H1 (cell line): ENCODE measurements around the gene ZKSCAN1. TPM values are rescaled to one million over a fixed set of nuclear protein-coding genes. Genes with fewer than 3 reads are reported as not detected.
A peak's percentile ranks its signal among the peaks of the same experiment; 100 is the strongest.

ENCODE experiments used
- CTCF ChIA-PET: fragments of 300-600 bp; sonication (Branson Sonifier 250); formaldehyde crosslinking; loops from one replicate; lab custom pipeline; 2021; ENCODE audit not compliant: partially characterized antibody; lab: Charles Lee
- POLR2A ChIA-PET: fragments of 300-600 bp; sonication (Branson Sonifier 250); formaldehyde crosslinking; loops from one replicate; lab custom pipeline; 2021; ENCODE audit warnings: inconsistent platforms; ENCODE audit not compliant: partially characterized antibody; lab: Charles Lee
- DNase-seq, 2 experiments: peaks; one replicate each; pipeline versions ENCODE4 v3.0.0 to v3.0.0-alpha.2; 2010 to 2022; ENCODE audit warnings: low spot score in 2 of 2, low read depth in 1 of 2, mixed read lengths in 1 of 2
- FAIRE-seq: peaks from 2 replicates; lab custom pipeline; 2011; peaks lifted over from hg19 to GRCh38; lab: Jason Lieb, UNC
- H2AFZ ChIP-seq: 2 replicates; pipeline ENCODE4 v1.8.1; 2012; ENCODE audit warnings: low read length, inconsistent platforms
- H2AK5ac ChIP-seq: 2 replicates; pipeline ENCODE4 v1.6.1; 2013; ENCODE audit warnings: low read depth, low read length
- H2BK120ac ChIP-seq: replicated peaks from 2 replicates; pipeline ENCODE3; 2013; ENCODE audit warnings: low read depth, low read length, inconsistent platforms
- H2BK12ac ChIP-seq: 2 replicates; pipeline ENCODE4 v1.6.1; 2013; ENCODE audit warnings: low read depth, low read length
- H2BK15ac ChIP-seq: 2 replicates; pipeline ENCODE4 v1.6.1; 2013; ENCODE audit warnings: low read length
- H2BK20ac ChIP-seq: 2 replicates; pipeline ENCODE4 v1.6.1; 2013; ENCODE audit warnings: low read length
- H2BK5ac ChIP-seq: 2 replicates; pipeline ENCODE4 v1.6.1; 2013; ENCODE audit warnings: low read depth, low read length
- H3K14ac ChIP-seq: 2 replicates; pipeline ENCODE4 v1.6.1; 2013; ENCODE audit warnings: inconsistent platforms; ENCODE audit not compliant: insufficient read length
- H3K18ac ChIP-seq: 2 replicates; pipeline ENCODE4 v1.6.1; 2013; ENCODE audit warnings: low read length; ENCODE audit errors: extremely low read depth
- H3K23ac ChIP-seq: 2 replicates; pipeline ENCODE4 v1.6.1; 2013; ENCODE audit warnings: inconsistent platforms; ENCODE audit not compliant: insufficient read length
- H3K23me2 ChIP-seq: 2 replicates; pipeline ENCODE4 v1.6.1; 2013; ENCODE audit warnings: low read depth, low read length
- H3K27ac ChIP-seq: 2 replicates; pipeline ENCODE4 v1.6.1; 2011; ENCODE audit warnings: low read depth, low read length, inconsistent platforms
- H3K27me3 ChIP-seq, 4 experiments: replicated peaks in 1 of 4; 1 replicate in 1 of 4; 2 replicates in 3 of 4; pipeline versions ENCODE4 v1.6.1 to v1.8.1; 2011 to 2013; ENCODE audit warnings: low read length in 3 of 4, mild to moderate bottlenecking in 3 of 4, inconsistent platforms in 2 of 4, mixed read lengths in 2 of 4, moderate library complexity in 1 of 4; ENCODE audit not compliant: control insufficient read depth in 3 of 4, insufficient read depth in 3 of 4; ENCODE audit errors: extremely low read depth in 1 of 4
- H3K36me3 ChIP-seq, 4 experiments: 2 replicates each; pipeline versions ENCODE4 v1.6.1 to v1.8.1; 2011 to 2013; ENCODE audit warnings: mild to moderate bottlenecking in 4 of 4, low read length in 3 of 4, moderate library complexity in 2 of 4, control low read depth in 1 of 4, inconsistent platforms in 1 of 4; ENCODE audit not compliant: insufficient read depth in 4 of 4, control insufficient read depth in 2 of 4
- H3K4ac ChIP-seq: replicated peaks from 2 replicates; pipeline ENCODE3; 2013; ENCODE audit warnings: low read length, low read depth, mixed read lengths, inconsistent platforms; ENCODE audit not compliant: insufficient read length
- H3K4me1 ChIP-seq, 4 experiments: replicated peaks in 1 of 4; 1 replicate in 1 of 4; 2 replicates in 3 of 4; pipeline versions ENCODE4 v1.6.1 to v1.8.1; 2011 to 2013; ENCODE audit warnings: low read length in 3 of 4, inconsistent platforms in 2 of 4, mixed read lengths in 1 of 4; ENCODE audit not compliant: insufficient read depth in 4 of 4, control insufficient read depth in 3 of 4
- H3K4me2 ChIP-seq, 2 experiments: 2 replicates each; pipeline versions ENCODE4 v1.6.1 to v1.8.1; 2011 to 2013; ENCODE audit warnings: low read depth in 2 of 2, low read length in 2 of 2, control low read depth in 1 of 2, inconsistent platforms in 1 of 2, mild to moderate bottlenecking in 1 of 2; ENCODE audit not compliant: insufficient read depth in 1 of 2
- H3K4me3 ChIP-seq, 4 experiments: fragments of 200-600, 300-600 bp in 1 of 4; sonication (generic), shearing (Covaris generic), sonication (Bioruptor Twin) in 1 of 4; 2 replicates each; pipeline versions ENCODE4 v1.5.1 to v1.8.1; 2011 to 2016; ENCODE audit warnings: low read length in 4 of 4, low read depth in 3 of 4, control low read depth in 2 of 4, inconsistent platforms in 2 of 4, mild to moderate bottlenecking in 2 of 4, mixed read lengths in 1 of 4, moderate library complexity in 1 of 4; ENCODE audit not compliant: insufficient read depth in 2 of 4; ENCODE audit errors: extremely low read depth in 1 of 4
- H3K56ac ChIP-seq: replicated peaks from 2 replicates; pipeline ENCODE3; 2013; ENCODE audit warnings: low read depth, mild to moderate bottlenecking, mixed read lengths, low read length, inconsistent platforms; ENCODE audit not compliant: insufficient read length
- H3K79me1 ChIP-seq: 2 replicates; pipeline ENCODE4 v1.6.1; 2013; ENCODE audit warnings: low read depth, low read length, control low read depth
- H3K79me2 ChIP-seq, 2 experiments: 2 replicates each; pipeline versions ENCODE4 v1.6.1 to v1.8.1; 2012 to 2013; ENCODE audit warnings: low read length in 2 of 2, mild to moderate bottlenecking in 2 of 2, inconsistent platforms in 1 of 2; ENCODE audit not compliant: insufficient read depth in 2 of 2, control insufficient read depth in 1 of 2
- H3K9ac ChIP-seq, 4 experiments: replicated peaks in 1 of 4; 1 replicate in 1 of 4; 2 replicates in 3 of 4; pipeline versions ENCODE4 v1.6.1 to v1.8.1; 2011 to 2013; ENCODE audit warnings: low read depth in 3 of 4, low read length in 3 of 4, control low read depth in 2 of 4, mild to moderate bottlenecking in 2 of 4, moderate library complexity in 2 of 4, inconsistent platforms in 1 of 4; ENCODE audit errors: extremely low read depth in 1 of 4
- H3K9me3 ChIP-seq, 2 experiments: 2 replicates each; pipeline versions ENCODE4 v1.6.1 to v1.8.1; 2012 to 2013; ENCODE audit warnings: mild to moderate bottlenecking in 2 of 2, moderate library complexity in 2 of 2, control low read depth in 1 of 2, inconsistent platforms in 1 of 2, low read depth in 1 of 2, low read length in 1 of 2, mixed read lengths in 1 of 2; ENCODE audit not compliant: insufficient read depth in 2 of 2
- H4K20me1 ChIP-seq, 2 experiments: replicated peaks in 1 of 2; 2 replicates each; pipeline versions ENCODE3 to v1.8.1; 2011 to 2013; ENCODE audit warnings: inconsistent platforms in 2 of 2, low read length in 2 of 2, mild to moderate bottlenecking in 1 of 2; ENCODE audit not compliant: insufficient read depth in 2 of 2, control insufficient read depth in 1 of 2
- H4K5ac ChIP-seq: 2 replicates; pipeline ENCODE4 v1.6.1; 2013; ENCODE audit warnings: low read length, low read depth, mixed read lengths, inconsistent platforms; ENCODE audit not compliant: insufficient read length
- H4K8ac ChIP-seq: 2 replicates; pipeline ENCODE4 v1.8.0; 2013; ENCODE audit warnings: mild to moderate bottlenecking, moderate library complexity, low read length, inconsistent platforms; ENCODE audit not compliant: insufficient read depth; ENCODE audit errors: extremely low read depth
- H4K91ac ChIP-seq: replicated peaks from 2 replicates; pipeline ENCODE3; 2013; ENCODE audit warnings: low read length, mixed read lengths, inconsistent platforms; ENCODE audit not compliant: insufficient read length
- CEBPB ChIP-seq: IDR thresholded peaks from 2 replicates; pipeline ENCODE4 v1.6.1; 2012; ENCODE audit warnings: low read depth, low read length
- HDAC6 ChIP-seq: IDR thresholded peaks from one replicate; pipeline ENCODE4 v1.7.1; 2012; ENCODE audit warnings: low read depth, mild to moderate bottlenecking, inconsistent platforms, low read length, moderate library complexity
- POLR2A ChIP-seq, 2 experiments: IDR thresholded peaks; 1 replicate in 1 of 2; 2 replicates in 1 of 2; pipeline ENCODE4 v1.6.1; 2011; ENCODE audit warnings: low read depth in 2 of 2, low read length in 2 of 2, mild to moderate bottlenecking in 2 of 2; ENCODE audit errors: control extremely low read depth in 1 of 2
- WGBS, 2 experiments: shearing (Covaris generic) in 1 of 2; methylation state at CpG; one replicate each; pipeline versions ENCODE4 v1.1.6 to v1.1.7; 2013 to 2015; ENCODE audit warnings: low lambda C conversion rate in 2 of 2, mixed read lengths in 2 of 2, inconsistent platforms in 1 of 2, low coverage in 1 of 2, missing lambda C conversion rate in 1 of 2; ENCODE audit not compliant: insufficient replicate concordance in 2 of 2, insufficient coverage in 1 of 2, insufficient read length in 1 of 2; ENCODE audit errors: extremely low coverage in 1 of 2, missing lambda C conversion rate in 1 of 2; 5-methylcytosine and 5-hydroxymethylcytosine counted together
- polyA plus RNA-seq, 7 experiments: library from polyadenylated mRNA; depleted of rRNA in 3 of 7; stranded (reverse) in 5 of 7; unstranded in 2 of 7; fragments of >200 nt in 5 of 7; fragments of 200-250 nt in 2 of 7; gene quantifications; 1 replicate in 5 of 7; 2 replicates in 1 of 7; 4 replicates in 1 of 7; pipeline versions ENCODE4 v1.2.1 to v1.2.3, GENCODE V29; 2011 to 2013; ENCODE audit warnings: missing spikeins in 2 of 7, mixed read lengths in 2 of 7
- total RNA-seq: library from RNA; stranded (reverse); fragmentation: NEBNext Ultra II Directional; extraction: Animal tissue kit (Norgen Biotek cat#: 25700); gene quantifications from 2 replicates; pipeline ENCODE4 v1.2.1, GENCODE V29; 2021

The ZKSCAN1 gene
- total and polyA plus RNA-seq, 2 of the 8 experiments (the other 6 are each of a cell fraction or from before 2014, with no cell fraction given), result 8.2 to 40.6 TPM

GRCh38 chr7:100069991-100070390, 54.6 kb downstream of the ZKSCAN1 start:
- no peak overlapping the region for H3K4ac ChIP-seq
- H3K79me2 ChIP-seq, result no peaks in the 10 kb centered on the region
- H3K56ac ChIP-seq, result no peak overlapping the region
- no peak overlapping the region for H3K4me2 ChIP-seq
- no peak overlapping the region for H2BK20ac ChIP-seq
- no peak overlapping the region for H3K4me3 ChIP-seq
- H4K8ac ChIP-seq, result no peak overlapping the region
- H2AFZ ChIP-seq, result no peak overlapping the region
- no peaks in the 10 kb centered on the region for H4K20me1 ChIP-seq
- no peak overlapping the region for H3K27ac ChIP-seq
- no peak overlapping the region for H4K5ac ChIP-seq
- no peak overlapping the region for H4K91ac ChIP-seq
- H2BK120ac ChIP-seq, result no peak overlapping the region
- peaks cover 57 to 58% of the 10 kb centered on the region in 2 experiments for H3K9me3 ChIP-seq
- H3K14ac ChIP-seq, result no peak overlapping the region
- ChIA-PET POLR2A (interaction anchor here (0.9 to 19.6 kb wide), 8 partner anchors 11 to 454 kb away, joined by 3 to 294 read pairs (median 6); partner anchors contain the start of genes COPS6, ZKSCAN1, ZNF3 and ZSCAN21), CTCF (interaction anchor here (0.6 to 1.1 kb wide), 3 partner anchors 12 to 141 kb away, joined by 3 to 4 read pairs (median 3); partner anchors contain the start of gene GJC3)
- WGBS, 2 experiments, result 87% methylated on average over 5 of the region's 5 CpGs; no CpG with 5 or more reads in 1 of the 2 experiments
- peaks cover 49 to 74% (median 62%) of the 10 kb centered on the region in 4 experiments for H3K36me3 ChIP-seq
- no peaks in the 10 kb centered on the region; a peak in 1 of 7 replicates for H3K27me3 ChIP-seq
- no peak overlapping the region for H3K9ac ChIP-seq
- H3K79me1 ChIP-seq, result no peaks in the 10 kb centered on the region; the same call in none of the 2 replicates
- no peak overlapping the region for H3K23ac ChIP-seq
- H3K23me2 ChIP-seq, result no peaks in the 10 kb centered on the region
- H2BK12ac ChIP-seq, result no peak overlapping the region
- no peaks in the 10 kb centered on the region for H3K4me1 ChIP-seq
- no peak overlapping the region for H2BK5ac ChIP-seq
- peak in 1 of 2 experiments; percentile 21; a peak in 2 of 3 replicates for TF ChIP-seq POLR2A (IDR thresholded peaks at IDR 0.05; ENCODE audit: control extremely low read depth in 1 of 2, low read depth in 2 of 2, low read length in 2 of 2)
- TF ChIP-seq HDAC6, result no peak
- no peak for TF ChIP-seq CEBPB
- H2AK5ac ChIP-seq, result no peak overlapping the region
- no peak for DNase-seq
- H2BK15ac ChIP-seq, result no peak overlapping the region
- no peak overlapping the region for H3K18ac ChIP-seq
- FAIRE-seq, result no peak
